ENCODE results near the gene COG8. TPM values are rescaled to one million over a fixed set of nuclear protein-coding genes. Genes with fewer than 3 reads are reported as not detected.
"Not testable (repeated sequence)": the region's sequence is repeated elsewhere in the genome, so short reads cannot be mapped to it uniquely, and the experiment has no call there.

COG8 gene
- total RNA-seq, result 10 to 100 TPM; 21.9 to 22.4 TPM
- long read RNA-seq, donor 1, full-length matches to known transcripts, result 14 of 19 reads
- long read RNA-seq, donor 1, partial matches to known transcripts, result 1 of 19 reads
- long read RNA-seq, donor 1, other reads (novel, unspliced or antisense), result 4 of 19 reads
- long read RNA-seq, donor 2, full-length matches to known transcripts, result 61 of 73 reads
- long read RNA-seq, donor 2, partial matches to known transcripts, result 5 of 73 reads
- long read RNA-seq, donor 2, other reads (novel, unspliced or antisense), result 7 of 73 reads

GRCh38 chr16:69339289-69340094, at the start of gene COG8, which contains the start of gene NIP7:
COG8 (minus strand) TSS chr16:69339564; CDS start chr16:69339552, 12 bp downstream.
NIP7 (plus strand) TSS chr16:69339772; CDS start chr16:69339830, 58 bp downstream.
- intact Hi-C loops (cut with DNase I), result no loop called here
- DNase-seq (ENCODE audit: low spot score), result peak; percentile 98

- no peak for DNase-seq (ENCODE audit: low spot score)
- intact Hi-C loops (cut with DNase I), result no loop called here
These were observed 47.2 kb upstream of the COG8 start for GRCh38 chr16:69386596-69386995.

- no peak for DNase-seq (ENCODE audit: low spot score)
- intact Hi-C loops (cut with DNase I), result loop anchor here in 1 of 2 donors (1.0 kb wide), 1 partner anchor 35 kb away; no protein-coding TSS in a partner anchor
These were observed 45.6 kb upstream of the COG8 start for GRCh38 chr16:69384974-69385373.

GRCh38 chr16:69382421-69382820, 43.1 kb upstream of the COG8 start:
- intact Hi-C loops (cut with DNase I), result no loop called here
- no peak for DNase-seq (ENCODE audit: low spot score)

GRCh38 chr16:69381231-69381630, 41.9 kb upstream of the COG8 start:
- DNase-seq (ENCODE audit: low spot score), result no peak

GRCh38 chr16:69378760-69379159, 39.4 kb upstream of the COG8 start:
- DNase-seq (ENCODE audit: low spot score), result no peak
- intact Hi-C loops (cut with DNase I), result no loop called here

More at GRCh38 chr16:69381231-69381630, 41.9 kb upstream of the COG8 start:
- intact Hi-C loops (cut with DNase I), result no loop called here

- intact Hi-C loops (cut with DNase I), result no loop called here
- no peak for DNase-seq (ENCODE audit: low spot score)
These were observed 38.7 kb upstream of the COG8 start for GRCh38 chr16:69378036-69378435.

- intact Hi-C loops (cut with DNase I), result no loop called here
- no peak for DNase-seq (ENCODE audit: low spot score)
These were observed 37.2 kb upstream of the COG8 start for GRCh38 chr16:69376393-69377059.

- intact Hi-C loops (cut with DNase I), result no loop called here
- no peak for DNase-seq (ENCODE audit: low spot score)
These were observed 33.7 kb upstream of the COG8 start for GRCh38 chr16:69373019-69373418.

GRCh38 chr16:69371564-69371963, 32.2 kb upstream of the COG8 start:
- intact Hi-C loops (cut with DNase I), result no loop called here
- no peak for DNase-seq (ENCODE audit: low spot score)

- DNase-seq (ENCODE audit: low spot score), result no peak
- intact Hi-C loops (cut with DNase I), result no loop called here
These were observed 29.5 kb upstream of the COG8 start for GRCh38 chr16:69368866-69369265.

- no peak for DNase-seq (ENCODE audit: low spot score)
- intact Hi-C loops (cut with DNase I), result no loop called here
These were observed 28.6 kb upstream of the COG8 start for GRCh38 chr16:69367980-69368379.

GRCh38 chr16:69366431-69366830, 27.1 kb upstream of the COG8 start:
- intact Hi-C loops (cut with DNase I), result no loop called here
- no peak for DNase-seq (ENCODE audit: low spot score)

GRCh38 chr16:69365901-69366300, 26.5 kb upstream of the COG8 start:
- DNase-seq (ENCODE audit: low spot score), result no peak
- intact Hi-C loops (cut with DNase I), result no loop called here

- intact Hi-C loops (cut with DNase I), result no loop called here
- DNase-seq (ENCODE audit: low spot score), result no peak
These were observed 24.7 kb upstream of the COG8 start for GRCh38 chr16:69364088-69364487.

GRCh38 chr16:69363281-69363717, 23.9 kb upstream of the COG8 start:
- intact Hi-C loops (cut with DNase I), result no loop called here
- DNase-seq (ENCODE audit: low spot score), result no peak

GRCh38 chr16:69360070-69360469, 20.7 kb upstream of the COG8 start:
- DNase-seq (ENCODE audit: low spot score); intact Hi-C loops (cut with DNase I): not testable (repeated sequence)

- peak; percentile 13 for DNase-seq (ENCODE audit: low spot score)
These were observed 12.1 kb upstream of the COG8 start, which contains the start of gene TMED6 for GRCh38 chr16:69351309-69352027. TMED6 (minus strand) TSS chr16:69351786; CDS start chr16:69351753, 33 bp downstream.

GRCh38 chr16:69350536-69351133, 11.3 kb upstream of the COG8 start:
- peak; percentile 46 for DNase-seq (ENCODE audit: low spot score)
- intact Hi-C loops (cut with DNase I), result loop anchor here in 1 of 2 donors (1.0 kb wide), 1 partner anchor 35 kb away; no protein-coding TSS in a partner anchor

More at GRCh38 chr16:69351309-69352027, 12.1 kb upstream of the COG8 start, which contains the start of gene TMED6:
- intact Hi-C loops (cut with DNase I), result no loop called here
